H1 (cell line): ENCODE results near the gene OTOGL. TPM values are rescaled to one million over a fixed set of nuclear protein-coding genes. Genes with fewer than 3 reads are reported as not detected.

Experiments used
- CTCF ChIA-PET: fragments of 300-600 bp; sonication (Branson Sonifier 250); formaldehyde crosslinking; loops from one replicate; lab custom pipeline; 2021; ENCODE audit not compliant: partially characterized antibody; lab: Charles Lee
- POLR2A ChIA-PET: fragments of 300-600 bp; sonication (Branson Sonifier 250); formaldehyde crosslinking; loops from one replicate; lab custom pipeline; 2021; ENCODE audit warnings: inconsistent platforms; ENCODE audit not compliant: partially characterized antibody; lab: Charles Lee
- DNase-seq, 2 experiments: peaks; one replicate each; pipeline versions ENCODE4 v3.0.0 to v3.0.0-alpha.2; 2010 to 2022; ENCODE audit warnings: low spot score in 2 of 2, low read depth in 1 of 2, mixed read lengths in 1 of 2
- FAIRE-seq: peaks from 2 replicates; lab custom pipeline; 2011; peaks lifted over from hg19 to GRCh38; lab: Jason Lieb, UNC
- H2AFZ ChIP-seq: 2 replicates; pipeline ENCODE4 v1.8.1; 2012; ENCODE audit warnings: low read length, inconsistent platforms
- H2AK5ac ChIP-seq: 2 replicates; pipeline ENCODE4 v1.6.1; 2013; ENCODE audit warnings: low read depth, low read length
- H2BK120ac ChIP-seq: replicated peaks from 2 replicates; pipeline ENCODE3; 2013; ENCODE audit warnings: low read depth, low read length, inconsistent platforms
- H2BK12ac ChIP-seq: 2 replicates; pipeline ENCODE4 v1.6.1; 2013; ENCODE audit warnings: low read depth, low read length
- H2BK15ac ChIP-seq: 2 replicates; pipeline ENCODE4 v1.6.1; 2013; ENCODE audit warnings: low read length
- H2BK20ac ChIP-seq: 2 replicates; pipeline ENCODE4 v1.6.1; 2013; ENCODE audit warnings: low read length
- H2BK5ac ChIP-seq: 2 replicates; pipeline ENCODE4 v1.6.1; 2013; ENCODE audit warnings: low read depth, low read length
- H3K14ac ChIP-seq: 2 replicates; pipeline ENCODE4 v1.6.1; 2013; ENCODE audit warnings: inconsistent platforms; ENCODE audit not compliant: insufficient read length
- H3K18ac ChIP-seq: 2 replicates; pipeline ENCODE4 v1.6.1; 2013; ENCODE audit warnings: low read length; ENCODE audit errors: extremely low read depth
- H3K23ac ChIP-seq: 2 replicates; pipeline ENCODE4 v1.6.1; 2013; ENCODE audit warnings: inconsistent platforms; ENCODE audit not compliant: insufficient read length
- H3K23me2 ChIP-seq: 2 replicates; pipeline ENCODE4 v1.6.1; 2013; ENCODE audit warnings: low read depth, low read length
- H3K27ac ChIP-seq: 2 replicates; pipeline ENCODE4 v1.6.1; 2011; ENCODE audit warnings: low read depth, low read length, inconsistent platforms
- H3K27me3 ChIP-seq, 4 experiments: replicated peaks in 1 of 4; 1 replicate in 1 of 4; 2 replicates in 3 of 4; pipeline versions ENCODE4 v1.6.1 to v1.8.1; 2011 to 2013; ENCODE audit warnings: low read length in 3 of 4, mild to moderate bottlenecking in 3 of 4, inconsistent platforms in 2 of 4, mixed read lengths in 2 of 4, moderate library complexity in 1 of 4; ENCODE audit not compliant: control insufficient read depth in 3 of 4, insufficient read depth in 3 of 4; ENCODE audit errors: extremely low read depth in 1 of 4
- H3K36me3 ChIP-seq, 4 experiments: 2 replicates each; pipeline versions ENCODE4 v1.6.1 to v1.8.1; 2011 to 2013; ENCODE audit warnings: mild to moderate bottlenecking in 4 of 4, low read length in 3 of 4, moderate library complexity in 2 of 4, control low read depth in 1 of 4, inconsistent platforms in 1 of 4; ENCODE audit not compliant: insufficient read depth in 4 of 4, control insufficient read depth in 2 of 4
- H3K4ac ChIP-seq: replicated peaks from 2 replicates; pipeline ENCODE3; 2013; ENCODE audit warnings: low read length, low read depth, mixed read lengths, inconsistent platforms; ENCODE audit not compliant: insufficient read length
- H3K4me1 ChIP-seq, 4 experiments: replicated peaks in 1 of 4; 1 replicate in 1 of 4; 2 replicates in 3 of 4; pipeline versions ENCODE4 v1.6.1 to v1.8.1; 2011 to 2013; ENCODE audit warnings: low read length in 3 of 4, inconsistent platforms in 2 of 4, mixed read lengths in 1 of 4; ENCODE audit not compliant: insufficient read depth in 4 of 4, control insufficient read depth in 3 of 4
- H3K4me2 ChIP-seq, 2 experiments: 2 replicates each; pipeline versions ENCODE4 v1.6.1 to v1.8.1; 2011 to 2013; ENCODE audit warnings: low read depth in 2 of 2, low read length in 2 of 2, control low read depth in 1 of 2, inconsistent platforms in 1 of 2, mild to moderate bottlenecking in 1 of 2; ENCODE audit not compliant: insufficient read depth in 1 of 2
- H3K4me3 ChIP-seq, 4 experiments: fragments of 200-600, 300-600 bp in 1 of 4; sonication (generic), shearing (Covaris generic), sonication (Bioruptor Twin) in 1 of 4; 2 replicates each; pipeline versions ENCODE4 v1.5.1 to v1.8.1; 2011 to 2016; ENCODE audit warnings: low read length in 4 of 4, low read depth in 3 of 4, control low read depth in 2 of 4, inconsistent platforms in 2 of 4, mild to moderate bottlenecking in 2 of 4, mixed read lengths in 1 of 4, moderate library complexity in 1 of 4; ENCODE audit not compliant: insufficient read depth in 2 of 4; ENCODE audit errors: extremely low read depth in 1 of 4
- H3K56ac ChIP-seq: replicated peaks from 2 replicates; pipeline ENCODE3; 2013; ENCODE audit warnings: low read depth, mild to moderate bottlenecking, mixed read lengths, low read length, inconsistent platforms; ENCODE audit not compliant: insufficient read length
- H3K79me1 ChIP-seq: 2 replicates; pipeline ENCODE4 v1.6.1; 2013; ENCODE audit warnings: low read depth, low read length, control low read depth
- H3K79me2 ChIP-seq, 2 experiments: 2 replicates each; pipeline versions ENCODE4 v1.6.1 to v1.8.1; 2012 to 2013; ENCODE audit warnings: low read length in 2 of 2, mild to moderate bottlenecking in 2 of 2, inconsistent platforms in 1 of 2; ENCODE audit not compliant: insufficient read depth in 2 of 2, control insufficient read depth in 1 of 2
- H3K9ac ChIP-seq, 4 experiments: replicated peaks in 1 of 4; 1 replicate in 1 of 4; 2 replicates in 3 of 4; pipeline versions ENCODE4 v1.6.1 to v1.8.1; 2011 to 2013; ENCODE audit warnings: low read depth in 3 of 4, low read length in 3 of 4, control low read depth in 2 of 4, mild to moderate bottlenecking in 2 of 4, moderate library complexity in 2 of 4, inconsistent platforms in 1 of 4; ENCODE audit errors: extremely low read depth in 1 of 4
- H3K9me3 ChIP-seq, 2 experiments: 2 replicates each; pipeline versions ENCODE4 v1.6.1 to v1.8.1; 2012 to 2013; ENCODE audit warnings: mild to moderate bottlenecking in 2 of 2, moderate library complexity in 2 of 2, control low read depth in 1 of 2, inconsistent platforms in 1 of 2, low read depth in 1 of 2, low read length in 1 of 2, mixed read lengths in 1 of 2; ENCODE audit not compliant: insufficient read depth in 2 of 2
- H4K20me1 ChIP-seq, 2 experiments: replicated peaks in 1 of 2; 2 replicates each; pipeline versions ENCODE3 to v1.8.1; 2011 to 2013; ENCODE audit warnings: inconsistent platforms in 2 of 2, low read length in 2 of 2, mild to moderate bottlenecking in 1 of 2; ENCODE audit not compliant: insufficient read depth in 2 of 2, control insufficient read depth in 1 of 2
- H4K5ac ChIP-seq: 2 replicates; pipeline ENCODE4 v1.6.1; 2013; ENCODE audit warnings: low read length, low read depth, mixed read lengths, inconsistent platforms; ENCODE audit not compliant: insufficient read length
- H4K8ac ChIP-seq: 2 replicates; pipeline ENCODE4 v1.8.0; 2013; ENCODE audit warnings: mild to moderate bottlenecking, moderate library complexity, low read length, inconsistent platforms; ENCODE audit not compliant: insufficient read depth; ENCODE audit errors: extremely low read depth
- H4K91ac ChIP-seq: replicated peaks from 2 replicates; pipeline ENCODE3; 2013; ENCODE audit warnings: low read length, mixed read lengths, inconsistent platforms; ENCODE audit not compliant: insufficient read length
- CBX5 ChIP-seq: fragments of 300-800, 300-1000 bp; sonication (generic); IDR thresholded peaks from 2 replicates; pipeline ENCODE4 v1.7.1; 2016; ENCODE audit warnings: antibody characterized with exemption, low read length, low read depth
- CBX8 ChIP-seq: fragments of 300-800, 300-1000 bp; sonication (generic); IDR thresholded peaks from 2 replicates; pipeline ENCODE4 v1.7.1; 2016; ENCODE audit warnings: low read depth, low read length, borderline replicate concordance
- HDAC6 ChIP-seq: IDR thresholded peaks from one replicate; pipeline ENCODE4 v1.7.1; 2012; ENCODE audit warnings: low read depth, mild to moderate bottlenecking, inconsistent platforms, low read length, moderate library complexity
- SAP30 ChIP-seq: fragments of 300-600 bp; sonication (generic); IDR thresholded peaks from 2 replicates; pipeline ENCODE4 v1.7.1; 2012; ENCODE audit warnings: low read length, moderate library complexity, mild to moderate bottlenecking, inconsistent platforms; ENCODE audit not compliant: insufficient read depth, insufficient replicate concordance
- SIRT6 ChIP-seq: IDR thresholded peaks from one replicate; pipeline ENCODE4 v1.7.1; 2012; ENCODE audit warnings: low read length, inconsistent platforms
- SIX5 ChIP-seq: IDR thresholded peaks from 2 replicates; pipeline ENCODE4 v1.6.1; 2011; ENCODE audit warnings: mild to moderate bottlenecking, low read depth, low read length
- TAF7 ChIP-seq: optimal IDR thresholded peaks from 2 replicates; pipeline ENCODE3; 2011; ENCODE audit warnings: low read depth, mild to moderate bottlenecking, inconsistent platforms, low read length, moderate library complexity, borderline replicate concordance
- WGBS, 2 experiments: shearing (Covaris generic) in 1 of 2; methylation state at CpG; one replicate each; pipeline versions ENCODE4 v1.1.6 to v1.1.7; 2013 to 2015; ENCODE audit warnings: low lambda C conversion rate in 2 of 2, mixed read lengths in 2 of 2, inconsistent platforms in 1 of 2, low coverage in 1 of 2, missing lambda C conversion rate in 1 of 2; ENCODE audit not compliant: insufficient replicate concordance in 2 of 2, insufficient coverage in 1 of 2, insufficient read length in 1 of 2; ENCODE audit errors: extremely low coverage in 1 of 2, missing lambda C conversion rate in 1 of 2; 5-methylcytosine and 5-hydroxymethylcytosine counted together
- long read RNA-seq, 2 experiments: library from RNA in 1 of 2; library from capped mRNA in 1 of 2; stranded (forward); transcript quantifications; one replicate each; pipeline ENCODE4 v2.0.0, GENCODE V29; 2021; ENCODE audit warnings: inconsistent platforms in 1 of 2
- polyA minus RNA-seq, 3 experiments: library from RNA; depleted of rRNA, polyadenylated mRNA; stranded (reverse); fragments of >200 nt; gene quantifications; 1 replicate in 2 of 3; 2 replicates in 1 of 3; pipeline ENCODE4 v1.2.3, GENCODE V29; 2011
- polyA plus RNA-seq, 7 experiments: library from polyadenylated mRNA; depleted of rRNA in 3 of 7; stranded (reverse) in 5 of 7; unstranded in 2 of 7; fragments of >200 nt in 5 of 7; fragments of 200-250 nt in 2 of 7; gene quantifications; 1 replicate in 5 of 7; 2 replicates in 1 of 7; 4 replicates in 1 of 7; pipeline versions ENCODE4 v1.2.1 to v1.2.3, GENCODE V29; 2011 to 2013; ENCODE audit warnings: missing spikeins in 2 of 7, mixed read lengths in 2 of 7
- total RNA-seq: library from RNA; stranded (reverse); fragmentation: NEBNext Ultra II Directional; extraction: Animal tissue kit (Norgen Biotek cat#: 25700); gene quantifications from 2 replicates; pipeline ENCODE4 v1.2.1, GENCODE V29; 2021

The OTOGL gene, protein sequence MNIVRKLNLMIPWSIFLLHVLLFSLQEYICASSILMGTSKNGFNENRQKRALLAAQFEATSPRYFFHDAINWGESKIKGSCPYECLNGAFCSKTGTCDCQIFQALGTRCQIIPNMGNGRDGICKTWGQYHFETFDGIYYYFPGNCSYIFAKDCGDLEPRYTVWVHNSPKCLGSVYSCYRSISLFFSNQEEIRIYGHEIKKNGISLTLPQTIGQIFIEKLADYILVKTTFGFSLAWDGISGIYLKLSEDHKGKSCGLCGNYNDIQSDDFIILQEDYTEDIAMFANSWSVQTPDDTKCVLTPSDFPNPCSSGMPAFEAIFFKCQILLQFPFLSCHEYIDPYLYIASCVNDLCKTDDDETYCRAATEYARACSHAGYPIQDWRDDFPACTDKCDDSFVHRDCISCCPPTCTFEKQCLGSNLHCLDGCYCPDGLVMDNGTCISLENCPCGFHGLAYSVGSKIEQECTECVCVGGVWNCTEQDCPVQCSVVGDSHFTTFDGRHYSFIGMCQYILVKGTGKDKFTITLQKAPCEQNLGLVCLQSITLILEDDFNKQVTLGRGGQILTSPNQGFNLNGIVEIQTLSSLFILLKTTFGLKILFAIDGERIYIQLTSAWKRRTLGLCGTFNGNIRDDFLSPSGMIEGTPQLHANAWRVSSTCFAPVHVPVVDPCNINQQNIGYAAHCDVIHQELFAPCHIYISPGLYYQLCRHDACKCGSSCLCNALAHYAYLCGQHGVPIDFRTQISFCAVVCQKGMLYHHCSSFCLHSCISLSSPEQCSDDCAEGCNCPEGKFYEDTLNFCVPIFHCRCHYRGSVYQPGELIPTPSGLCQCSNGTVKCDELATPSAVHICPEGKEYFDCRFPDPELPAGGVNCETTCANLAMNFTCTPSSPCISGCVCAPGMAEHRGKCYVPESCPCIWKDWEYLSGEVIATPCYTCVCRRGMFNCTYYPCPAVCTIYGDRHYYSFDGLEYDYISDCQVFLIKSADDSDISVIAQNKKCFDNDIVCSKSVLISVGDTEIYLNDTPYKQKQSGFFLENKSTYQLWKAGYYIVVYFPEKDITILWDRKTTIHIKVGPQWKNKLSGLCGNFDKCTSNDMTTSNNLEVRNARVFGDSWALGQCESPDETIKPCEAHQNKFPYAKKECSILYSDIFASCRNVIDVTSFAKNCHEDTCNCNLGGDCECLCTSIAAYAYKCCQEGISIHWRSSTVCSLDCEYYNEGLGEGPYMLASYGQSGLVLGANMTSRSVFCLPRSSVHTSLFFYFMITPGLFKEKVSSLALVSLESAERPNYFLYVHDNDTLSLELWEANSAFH (N-terminal part only)
- total RNA-seq, result 0.17 and 0.31 TPM in 2 replicates
- 0.11 and 0.12 TPM in 2 replicates for polyA plus RNA-seq (2011; rRNA removed)
- 0.21 TPM for polyA plus RNA-seq (2011; cell fraction: cytosol; rRNA removed)
- 0.39 TPM for polyA plus RNA-seq (2011; cell fraction: nucleus; rRNA removed)
- polyA plus RNA-seq (2012, experiment 1 of 2), result 0.05 to 0.41 TPM (median 0.18 TPM) in 4 replicates
- polyA plus RNA-seq (2012, experiment 2 of 2), result not detected
- polyA plus RNA-seq (2013, experiment 1 of 2), result 0.14 TPM
- polyA plus RNA-seq (2013, experiment 2 of 2), result 0.09 TPM
- polyA minus RNA-seq (2011; rRNA and poly(A)+ RNA removed), result 0.59 and 0.66 TPM in 2 replicates
- 0.29 TPM for polyA minus RNA-seq (2011; cell fraction: cytosol; rRNA and poly(A)+ RNA removed)
- 1.1 TPM for polyA minus RNA-seq (2011; cell fraction: nucleus; rRNA and poly(A)+ RNA removed)
- long read RNA-seq, experiment 1, result 0 reads
- long read RNA-seq, experiment 2, result 0 reads

GRCh38 chr12:80099259-80099658 lies at the start of gene OTOGL:
OTOGL (plus strand) TSS chr12:80099537; CDS start chr12:80209432, 109,895 bp downstream.
- ChIA-PET CTCF (interaction anchor here (1.1 kb wide), 1 partner anchor 330 kb away, joined by 3 read pairs; no protein-coding TSS in a partner anchor), POLR2A (no interaction called here)
- Histone ChIP-seq H4K20me1 (no peaks in the 10 kb centered on the region), H2BK12ac (no peak within 1 kb of the TSS), H2BK5ac (no peak within 1 kb of the TSS), H4K5ac (no peak within 1 kb of the TSS), H3K56ac (no peak within 1 kb of the TSS), H2BK120ac (no peak within 1 kb of the TSS), H3K9ac (no peak within 1 kb of the TSS), H3K79me1 (no peaks in the 10 kb centered on the region), H3K18ac (no peak within 1 kb of the TSS), H3K27ac (no peak within 1 kb of the TSS), H3K23ac (no peak within 1 kb of the TSS), H2BK15ac (no peak within 1 kb of the TSS), H2AK5ac (no peak within 1 kb of the TSS), H3K4me2 (no peak within 1 kb of the TSS), H3K4ac (no peak within 1 kb of the TSS), H3K23me2 (no peaks in the 10 kb centered on the region), H3K4me1 (no peaks in the 10 kb centered on the region), H3K4me3 (no peak within 1 kb of the TSS), H2BK20ac (no peak within 1 kb of the TSS), H3K14ac (no peak within 1 kb of the TSS), H3K36me3 (no peaks in the 10 kb centered on the region), H3K27me3 (no peaks in the 10 kb centered on the region), H3K79me2 (no peaks in the 10 kb centered on the region), H3K9me3 (no peaks in the 10 kb centered on the region), H2AFZ (no peak within 1 kb of the TSS), H4K8ac (no peak within 1 kb of the TSS), H4K91ac (no peak within 1 kb of the TSS)
- FAIRE-seq (no peak), DNase-seq (no peak)
- 94% methylated on average over 2 of the region's 2 CpGs; no CpG with 5 or more reads in 1 of the 2 experiments for WGBS, 2 experiments
- TF ChIP-seq HDAC6, result no peak
- TF ChIP-seq SIRT6, result no peak
- no peak for TF ChIP-seq SAP30
- TF ChIP-seq CBX5, result no peak
- no peak for TF ChIP-seq TAF7
- no peak for TF ChIP-seq SIX5
- no peak for TF ChIP-seq CBX8
